ENCODE results near the gene WDR81.

DNA sequence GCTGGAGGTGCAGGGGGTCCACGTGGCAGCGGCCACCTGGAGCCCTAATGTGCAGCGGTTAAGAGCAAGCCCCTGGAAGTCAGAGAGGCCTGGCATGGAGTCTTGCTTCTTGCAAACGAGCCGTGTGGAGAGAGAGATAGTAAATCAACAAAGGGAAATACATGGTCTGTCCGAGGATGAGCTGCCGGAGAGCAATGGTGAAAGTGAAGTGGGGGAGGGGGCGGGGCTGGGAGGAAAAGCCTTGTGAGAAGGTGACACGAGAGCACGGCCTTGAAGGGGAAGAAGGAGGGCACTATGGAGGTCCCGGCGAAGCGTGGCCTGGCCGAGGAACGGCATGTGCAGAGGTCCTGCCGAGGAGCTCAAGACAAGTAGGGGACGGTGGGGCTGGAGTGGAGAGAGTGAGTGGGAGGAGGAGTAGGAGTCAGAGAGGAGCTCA lies 31.3 kb downstream of the WDR81 start:
- TF ChIP-seq ARNT (IDR thresholded peaks at IDR 0.05) (no peak), ELF4 (IDR thresholded peaks at IDR 0.05) (no peak), SUZ12 (IDR thresholded peaks at IDR 0.05) (no peak), SP1 (IDR thresholded peaks at IDR 0.05) (no peak), TARDBP (IDR thresholded peaks at IDR 0.05) (no peak), NFRKB (IDR thresholded peaks at IDR 0.05) (no peak), FOXA1 (IDR thresholded peaks at IDR 0.05) (no peak), BHLHE40 (IDR thresholded peaks at IDR 0.05; ENCODE audit: borderline replicate concordance) (no peak), CTBP1 (IDR thresholded peaks at IDR 0.05; ENCODE audit: borderline replicate concordance) (no peak), ZNF384 (IDR thresholded peaks at IDR 0.05) (no peak), FOXK2 (IDR thresholded peaks at IDR 0.05) (no peak), FOXM1 (IDR thresholded peaks at IDR 0.05; ENCODE audit: borderline replicate concordance) (no peak)
- TF ChIP-seq, protein P1, sequence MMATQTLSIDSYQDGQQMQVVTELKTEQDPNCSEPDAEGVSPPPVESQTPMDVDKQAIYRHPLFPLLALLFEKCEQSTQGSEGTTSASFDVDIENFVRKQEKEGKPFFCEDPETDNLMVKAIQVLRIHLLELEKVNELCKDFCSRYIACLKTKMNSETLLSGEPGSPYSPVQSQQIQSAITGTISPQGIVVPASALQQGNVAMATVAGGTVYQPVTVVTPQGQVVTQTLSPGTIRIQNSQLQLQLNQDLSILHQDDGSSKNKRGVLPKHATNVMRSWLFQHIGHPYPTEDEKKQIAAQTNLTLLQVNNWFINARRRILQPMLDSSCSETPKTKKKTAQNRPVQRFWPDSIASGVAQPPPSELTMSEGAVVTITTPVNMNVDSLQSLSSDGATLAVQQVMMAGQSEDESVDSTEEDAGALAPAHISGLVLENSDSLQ (IDR thresholded peaks at IDR 0.05), result no peak
